Keratinocyte (primary cell): ENCODE data around the gene PIK3CB.

Source experiments
- EZH2 ChIP-seq: IDR thresholded peaks from one replicate; pipeline ENCODE4 v1.6.1; 2012; ENCODE audit warnings: inconsistent platforms, mild to moderate bottlenecking, low read length, moderate library complexity
- TF ChIP-seq, protein P1 (sequence below), 3 experiments: IDR thresholded peaks in 1 of 3; conservative IDR thresholded peaks in 1 of 3; optimal IDR thresholded peaks in 1 of 3; 2 replicates in 2 of 3; 3 replicates in 1 of 3; pipeline versions ENCODE3 to v1.5.1; 2011; ENCODE audit warnings: low read length in 3 of 3, mild to moderate bottlenecking in 3 of 3, moderate library complexity in 2 of 3, control low read depth in 1 of 3, inconsistent platforms in 1 of 3; ENCODE audit not compliant: insufficient read depth in 2 of 3; ENCODE audit errors: extremely low read depth in 1 of 3

DNA sequence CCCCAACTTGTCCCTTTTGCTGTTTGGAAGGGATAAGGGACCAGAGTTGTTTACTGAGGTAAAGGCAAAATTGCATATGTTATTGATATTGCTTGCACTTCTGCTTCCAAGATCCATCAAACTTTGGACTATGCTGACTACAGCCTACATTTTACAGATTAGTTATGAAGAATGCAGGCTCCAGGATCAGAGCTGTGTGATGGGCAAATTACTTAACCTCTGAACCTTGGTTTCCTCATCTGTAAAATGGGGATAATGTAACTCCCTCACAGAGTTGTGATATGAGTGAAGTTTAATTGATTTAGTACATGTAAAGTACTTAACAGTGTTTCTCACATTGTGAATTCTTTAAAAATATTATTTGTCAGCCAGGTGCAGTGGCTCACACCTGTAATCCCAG is 210.2 kb downstream of the PIK3CB start:
- TF ChIP-seq, protein P1, sequence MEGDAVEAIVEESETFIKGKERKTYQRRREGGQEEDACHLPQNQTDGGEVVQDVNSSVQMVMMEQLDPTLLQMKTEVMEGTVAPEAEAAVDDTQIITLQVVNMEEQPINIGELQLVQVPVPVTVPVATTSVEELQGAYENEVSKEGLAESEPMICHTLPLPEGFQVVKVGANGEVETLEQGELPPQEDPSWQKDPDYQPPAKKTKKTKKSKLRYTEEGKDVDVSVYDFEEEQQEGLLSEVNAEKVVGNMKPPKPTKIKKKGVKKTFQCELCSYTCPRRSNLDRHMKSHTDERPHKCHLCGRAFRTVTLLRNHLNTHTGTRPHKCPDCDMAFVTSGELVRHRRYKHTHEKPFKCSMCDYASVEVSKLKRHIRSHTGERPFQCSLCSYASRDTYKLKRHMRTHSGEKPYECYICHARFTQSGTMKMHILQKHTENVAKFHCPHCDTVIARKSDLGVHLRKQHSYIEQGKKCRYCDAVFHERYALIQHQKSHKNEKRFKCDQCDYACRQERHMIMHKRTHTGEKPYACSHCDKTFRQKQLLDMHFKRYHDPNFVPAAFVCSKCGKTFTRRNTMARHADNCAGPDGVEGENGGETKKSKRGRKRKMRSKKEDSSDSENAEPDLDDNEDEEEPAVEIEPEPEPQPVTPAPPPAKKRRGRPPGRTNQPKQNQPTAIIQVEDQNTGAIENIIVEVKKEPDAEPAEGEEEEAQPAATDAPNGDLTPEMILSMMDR (optimal IDR thresholded peaks at IDR 0.05 in 1 of 3, IDR thresholded peaks at IDR 0.05 in 1 of 3, conservative IDR thresholded peaks at IDR 0.05 in 1 of 3; ENCODE audit: extremely low read depth in 1 of 3, insufficient read depth in 2 of 3, low read length in 3 of 3): no peak
- TF ChIP-seq EZH2: no peak
